Measurements from ENCODE around the gene PABPN1.
A peak's percentile ranks its signal among the peaks of the same experiment; 100 is the strongest.

The PABPN1 gene

DNA sequence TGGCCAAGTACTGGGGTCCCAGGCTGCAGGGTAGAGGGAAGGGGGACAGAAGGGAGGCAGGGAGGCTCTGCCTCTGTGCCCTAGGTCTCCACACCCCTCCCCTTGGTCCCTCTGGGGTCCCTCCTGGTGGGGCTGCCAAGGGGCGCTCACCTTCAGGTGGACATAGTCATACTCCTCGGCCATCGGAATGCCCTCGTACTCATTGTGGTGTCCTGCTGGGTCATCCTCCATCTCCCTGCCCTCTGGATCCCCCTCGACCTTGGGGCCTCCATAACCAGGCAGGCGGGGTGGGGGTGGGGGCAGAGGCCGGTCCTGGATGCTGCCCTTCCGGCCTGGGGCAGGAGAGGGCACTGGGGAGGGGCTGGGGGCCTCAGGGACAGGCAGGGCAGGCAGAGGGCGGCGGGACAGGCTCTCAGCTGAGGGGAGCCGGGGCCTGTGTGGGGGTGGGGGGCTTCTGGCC, 37.9 kb downstream of the PABPN1 start:
- no peak for DNase-seq (ENCODE audit: extremely low read depth, low read depth)
- no peak for TF ChIP-seq CTCF (IDR thresholded peaks at IDR 0.05; ENCODE audit: low read depth, low read length)

DNA sequence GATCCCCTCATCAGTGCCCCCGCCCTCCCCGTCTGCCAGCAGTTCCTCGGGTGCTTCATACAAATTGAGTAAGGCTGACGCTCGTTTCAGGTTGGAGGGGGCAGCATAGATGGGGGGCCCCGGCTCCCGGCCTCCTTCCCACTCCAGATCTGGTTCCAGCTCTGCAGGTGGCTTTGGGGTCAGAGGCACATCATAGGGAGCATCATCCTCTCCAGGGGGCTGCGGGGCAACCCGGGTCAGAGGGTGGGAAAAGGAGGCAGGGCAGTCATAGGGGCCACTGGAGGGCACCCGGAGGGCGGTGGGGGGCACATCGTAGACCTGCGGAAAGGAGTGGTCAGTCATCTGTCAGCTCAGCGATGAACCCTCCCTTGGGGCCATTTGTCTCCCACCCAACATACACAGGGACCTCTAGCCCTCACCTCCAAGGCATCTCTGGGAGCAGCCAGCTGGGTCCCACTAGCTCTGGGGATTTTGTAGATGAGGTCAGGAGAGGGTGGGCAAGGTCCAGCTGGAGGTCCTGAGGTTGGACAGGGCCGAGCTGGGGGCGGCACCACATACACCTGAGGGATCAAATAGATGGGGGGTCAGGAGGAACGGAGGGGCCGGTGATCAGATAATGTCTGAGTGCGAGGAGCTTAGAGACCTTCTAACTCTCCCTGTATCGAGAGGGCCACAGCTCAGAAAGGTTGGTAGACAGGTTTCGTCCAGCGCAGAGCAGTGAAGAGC, 38.6 kb downstream of the PABPN1 start:
- no peak for TF ChIP-seq CTCF (IDR thresholded peaks at IDR 0.05; ENCODE audit: low read depth, low read length)
- DNase-seq (ENCODE audit: extremely low read depth, low read depth), result no peak

- TF ChIP-seq CTCF (IDR thresholded peaks at IDR 0.05; ENCODE audit: low read depth, low read length), result no peak
- no peak for DNase-seq (ENCODE audit: extremely low read depth, low read depth)
These were observed 39.2 kb downstream of the PABPN1 start for GRCh38 chr14:23360496-23360895.

DNA sequence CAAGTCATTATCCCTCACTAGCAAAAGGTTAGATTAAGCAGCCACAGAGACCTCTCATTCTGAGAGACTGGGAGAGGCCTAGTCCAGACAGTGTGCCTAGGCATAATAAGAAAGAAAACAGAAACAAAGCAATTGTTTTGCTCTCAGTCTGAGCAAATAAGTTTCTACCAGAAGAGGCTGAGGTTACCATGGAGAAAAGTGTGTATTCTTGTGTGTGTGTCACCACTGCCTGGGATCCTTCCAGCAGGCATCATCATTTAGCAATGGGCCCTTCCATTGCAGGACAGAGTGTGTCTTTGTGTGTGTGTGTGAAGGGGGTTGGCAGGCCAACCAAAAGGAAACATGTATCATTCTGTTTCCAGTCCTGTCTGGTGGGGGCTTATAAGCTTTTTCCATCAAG, 40.1 kb downstream of the PABPN1 start:
- TF ChIP-seq CTCF (IDR thresholded peaks at IDR 0.05; ENCODE audit: low read depth, low read length), result no peak
- DNase-seq (ENCODE audit: extremely low read depth, low read depth), result no peak

GRCh38 chr14:23361763-23362162, 40.5 kb downstream of the PABPN1 start:
- no peak for DNase-seq (ENCODE audit: extremely low read depth, low read depth)

GRCh38 chr14:23362200-23362599, 40.9 kb downstream of the PABPN1 start:
- TF ChIP-seq CTCF (IDR thresholded peaks at IDR 0.05; ENCODE audit: low read depth, low read length), result peak; percentile 24
- DNase-seq (ENCODE audit: extremely low read depth, low read depth), result no peak

More at GRCh38 chr14:23361763-23362162, 40.5 kb downstream of the PABPN1 start:
- no peak for TF ChIP-seq CTCF (IDR thresholded peaks at IDR 0.05; ENCODE audit: low read depth, low read length)

DNA sequence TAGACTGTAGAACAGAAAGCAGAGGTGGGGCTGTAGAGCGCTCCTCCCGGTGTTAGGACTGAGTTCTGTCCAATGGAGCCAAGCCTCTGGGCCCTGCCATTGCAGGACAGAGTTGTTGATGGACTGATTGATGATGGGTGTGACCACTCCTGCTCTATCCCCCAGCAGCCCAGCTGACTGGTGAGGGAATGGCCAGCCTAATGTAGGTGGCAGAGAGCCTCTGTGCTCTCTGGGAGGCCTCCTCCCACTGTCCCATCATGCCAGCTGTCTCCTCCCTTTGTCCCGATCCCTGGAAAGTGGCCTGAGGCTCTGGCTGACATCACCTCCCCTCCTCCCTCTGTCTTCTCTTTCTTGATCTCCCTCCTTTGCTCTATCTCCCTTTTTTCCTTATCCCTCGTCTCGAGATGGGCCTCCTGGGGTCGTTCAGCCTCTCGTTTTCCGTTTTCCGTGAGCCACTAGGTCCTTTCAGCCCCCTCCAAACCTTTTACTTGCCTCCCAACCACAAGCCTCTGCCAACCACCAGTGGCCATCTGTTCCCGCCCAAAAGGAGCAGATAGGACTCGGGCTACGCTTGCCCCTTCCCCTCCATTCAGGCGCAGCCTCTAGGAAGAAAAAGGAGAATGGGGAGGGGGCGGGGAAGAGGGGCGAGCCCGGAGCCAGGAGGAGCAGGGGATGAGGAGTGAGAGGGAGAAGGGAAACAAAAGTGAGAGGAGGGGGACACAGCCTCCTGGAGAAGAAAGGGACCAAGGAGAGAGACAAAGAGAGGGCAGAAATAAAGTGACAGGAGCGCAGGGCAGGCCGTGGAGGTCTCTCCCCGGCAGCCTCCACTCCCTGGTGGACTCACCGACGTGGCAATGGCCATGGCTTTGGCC, 43.1 kb downstream of the PABPN1 start:
- DNase-seq (ENCODE audit: extremely low read depth, low read depth), result no peak

More for the DNA sequence above, 43.1 kb downstream of the PABPN1 start:
- no peak for TF ChIP-seq CTCF (IDR thresholded peaks at IDR 0.05; ENCODE audit: low read depth, low read length)
